Inflammatory macrophage treated with lipopolysaccharide for 4 hours (primary cell): Measurements from ENCODE around the gene PROC.
A peak's percentile ranks its signal among the peaks of the same experiment; 100 is the strongest.
"Not testable (repeated sequence)": the region's sequence is repeated elsewhere in the genome, so short reads cannot be mapped to it uniquely, and the experiment has no call there.

ENCODE experiments used
- DNase-seq: peaks from one replicate; pipeline ENCODE4 v3.0.0-alpha.2; 2020

Gene PROC

DNA sequence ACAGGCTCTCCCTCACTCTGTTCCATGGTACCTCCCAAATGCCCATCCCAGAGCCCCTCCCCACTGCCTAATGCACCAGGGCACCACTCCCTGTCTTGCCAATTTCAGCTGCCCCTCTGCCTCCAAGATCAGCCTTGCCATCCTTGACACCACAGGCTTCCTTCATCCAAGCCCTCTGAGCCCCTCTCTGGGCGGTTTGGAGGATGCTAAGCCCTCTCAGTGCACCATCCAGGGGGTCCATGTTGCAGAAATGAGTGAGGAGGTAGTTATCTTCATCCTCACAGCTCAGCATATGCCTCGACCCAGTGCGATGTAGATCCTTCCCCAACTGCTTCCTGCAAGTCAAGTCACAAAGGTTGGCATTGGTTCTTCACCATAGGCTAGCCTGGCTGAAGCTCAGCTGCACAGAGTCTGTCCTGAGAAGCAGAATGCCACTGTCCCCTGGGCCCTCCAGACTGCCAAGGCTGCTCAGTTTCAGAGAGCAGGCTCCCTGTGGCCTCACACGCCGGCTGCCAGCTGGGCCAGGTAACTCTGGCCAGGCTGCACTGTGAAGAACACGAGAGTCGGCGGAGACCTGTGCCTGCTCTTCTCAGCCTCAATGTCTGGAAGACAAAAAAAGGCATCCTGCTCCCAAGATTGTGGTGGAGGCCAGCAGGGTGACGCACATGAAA is 20.5 kb upstream of the PROC start:
- DNase-seq = no peak

DNA sequence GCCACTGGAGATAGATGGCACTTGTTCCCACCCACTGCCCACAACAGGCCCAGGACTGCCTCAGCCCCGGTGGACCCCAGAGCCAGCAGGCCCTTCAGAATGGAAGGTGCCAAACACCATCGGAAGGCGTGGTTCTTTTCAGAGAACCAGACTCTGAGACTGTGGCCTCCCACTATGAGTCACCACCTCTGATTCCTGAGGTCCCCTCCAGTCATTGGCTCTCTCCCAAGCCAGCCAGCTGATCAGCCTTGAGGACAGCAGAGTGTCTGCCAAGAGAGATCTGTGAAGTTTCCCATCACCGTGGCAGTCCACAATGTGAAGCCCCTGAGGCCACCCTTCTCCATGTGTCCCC is 20.0 kb upstream of the PROC start:
- peak; percentile 88 for DNase-seq

DNA sequence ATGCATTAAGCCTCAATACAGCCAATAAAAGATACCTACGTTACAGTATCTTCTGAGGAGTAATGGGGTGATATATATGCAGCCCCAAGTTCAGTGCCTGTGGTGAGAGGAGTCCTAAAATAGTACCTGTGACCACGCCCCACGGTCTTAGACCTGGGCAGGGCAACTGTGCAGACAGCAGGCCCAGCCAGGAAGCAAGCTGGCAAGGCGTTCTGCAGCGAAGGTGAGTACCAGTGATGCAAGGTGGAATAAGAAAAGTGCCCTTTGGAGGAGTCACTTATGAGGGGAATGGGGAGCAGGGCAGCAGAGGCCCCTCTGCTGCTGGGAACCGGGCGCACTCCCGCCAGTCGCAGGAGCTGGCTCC is 17.7 kb upstream of the PROC start:
- DNase-seq = no peak

DNA sequence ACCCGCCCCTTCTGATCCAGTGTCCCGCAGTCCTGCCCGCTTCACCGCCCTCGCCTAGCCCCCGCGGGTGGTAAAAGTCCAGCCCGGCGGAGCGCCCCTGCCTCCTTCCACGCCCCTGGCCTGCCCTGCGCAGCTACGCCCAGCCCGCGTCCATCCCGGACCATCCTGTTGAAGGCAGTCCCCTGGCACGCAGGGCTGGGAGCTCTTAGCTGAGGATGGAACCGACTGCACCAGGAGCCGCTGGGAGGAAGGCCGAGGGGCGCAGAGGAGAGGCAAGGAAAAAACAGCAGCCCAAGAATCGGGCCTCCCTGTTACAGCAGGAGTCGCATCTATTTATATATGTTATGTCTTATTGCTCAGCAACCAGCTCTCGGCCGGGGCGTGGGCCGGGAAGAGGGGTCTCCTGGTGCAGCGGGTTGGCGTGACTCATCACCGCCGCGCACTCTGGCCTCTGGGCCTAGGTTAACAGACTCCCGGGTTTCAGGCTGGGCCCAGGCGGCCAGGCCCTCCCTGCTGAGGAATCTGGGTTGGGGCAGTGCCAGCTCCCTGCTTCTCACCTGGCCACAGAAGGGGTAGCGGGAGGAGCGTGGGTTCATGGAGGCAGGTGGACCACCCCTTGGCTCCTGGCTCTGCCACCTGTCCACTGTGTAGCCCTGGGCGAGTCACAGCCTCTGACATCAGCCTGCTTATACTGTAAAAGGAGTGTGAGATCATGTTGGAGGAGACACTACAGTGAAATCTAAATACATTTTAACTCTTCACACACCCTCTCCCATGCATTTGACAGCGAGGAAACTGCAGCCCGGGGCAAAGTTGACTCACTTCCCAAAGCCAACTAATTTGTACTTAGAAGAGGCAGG is 17.1 kb upstream of the PROC start:
- no peak for DNase-seq

DNA sequence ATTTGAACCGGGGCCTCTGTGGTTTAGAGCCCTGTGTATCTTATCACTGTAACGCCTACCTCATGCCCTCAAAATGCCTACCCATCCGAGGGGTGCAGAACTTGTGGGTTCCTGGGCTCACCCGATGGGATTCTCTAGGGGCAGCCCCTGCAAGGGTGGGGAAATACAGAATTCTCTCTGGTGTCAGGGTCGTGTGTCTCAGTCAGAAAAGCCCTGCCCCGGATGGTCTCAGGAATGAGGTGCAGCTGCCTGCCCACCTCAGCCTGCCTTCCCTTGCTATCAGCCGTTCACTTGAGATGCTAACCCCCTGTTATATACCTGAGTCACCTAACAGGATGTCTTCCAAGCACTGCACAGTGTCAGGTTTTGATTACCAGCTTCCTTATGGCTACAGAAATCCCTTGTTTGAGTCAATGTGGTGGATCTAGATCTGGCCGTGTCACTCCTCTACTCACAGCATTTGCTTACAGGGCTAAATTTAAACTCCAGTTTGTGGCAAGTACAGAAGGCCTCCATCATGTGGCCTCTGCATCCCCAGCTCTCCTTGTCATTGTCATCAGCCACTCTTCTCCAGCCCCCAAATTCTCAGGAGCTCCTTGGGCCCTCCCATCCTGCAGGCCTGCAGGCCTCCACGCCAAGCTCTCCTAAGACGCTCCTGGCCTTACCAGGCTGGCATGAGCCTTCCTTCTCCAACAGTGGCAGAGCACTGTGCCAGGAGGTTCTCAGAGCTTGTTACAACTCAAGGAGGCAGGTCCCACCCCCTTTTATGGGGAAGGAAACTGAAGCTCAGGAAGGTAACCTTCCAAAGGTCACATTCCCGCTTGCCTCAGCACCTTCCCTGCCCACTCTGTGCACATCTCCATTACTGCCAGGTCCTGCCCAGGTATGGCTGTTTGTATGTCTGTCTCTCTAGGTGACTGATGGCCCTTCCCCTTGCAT is 16.2 kb upstream of the PROC start:
- DNase-seq = no peak

DNA sequence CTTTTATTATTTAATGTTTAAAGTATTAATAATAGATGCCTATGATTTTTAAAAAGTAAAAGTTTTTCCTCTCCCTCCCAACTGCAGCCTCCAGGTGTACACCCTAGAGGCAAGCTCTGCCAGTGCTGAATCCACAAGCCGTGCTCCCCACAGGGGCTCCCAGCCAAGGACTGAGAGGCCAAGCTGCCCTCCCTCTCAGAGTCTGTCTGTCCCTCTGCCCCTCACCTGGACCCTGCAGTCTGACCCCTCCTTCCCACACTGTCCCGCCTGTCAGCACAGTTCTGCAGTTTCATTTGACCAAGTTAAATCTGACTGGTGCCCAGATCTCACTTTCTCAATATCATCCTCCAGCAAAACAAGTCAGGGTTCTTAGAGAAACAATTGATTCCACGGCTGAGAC is 14.8 kb upstream of the PROC start:
- DNase-seq = no peak

DNA sequence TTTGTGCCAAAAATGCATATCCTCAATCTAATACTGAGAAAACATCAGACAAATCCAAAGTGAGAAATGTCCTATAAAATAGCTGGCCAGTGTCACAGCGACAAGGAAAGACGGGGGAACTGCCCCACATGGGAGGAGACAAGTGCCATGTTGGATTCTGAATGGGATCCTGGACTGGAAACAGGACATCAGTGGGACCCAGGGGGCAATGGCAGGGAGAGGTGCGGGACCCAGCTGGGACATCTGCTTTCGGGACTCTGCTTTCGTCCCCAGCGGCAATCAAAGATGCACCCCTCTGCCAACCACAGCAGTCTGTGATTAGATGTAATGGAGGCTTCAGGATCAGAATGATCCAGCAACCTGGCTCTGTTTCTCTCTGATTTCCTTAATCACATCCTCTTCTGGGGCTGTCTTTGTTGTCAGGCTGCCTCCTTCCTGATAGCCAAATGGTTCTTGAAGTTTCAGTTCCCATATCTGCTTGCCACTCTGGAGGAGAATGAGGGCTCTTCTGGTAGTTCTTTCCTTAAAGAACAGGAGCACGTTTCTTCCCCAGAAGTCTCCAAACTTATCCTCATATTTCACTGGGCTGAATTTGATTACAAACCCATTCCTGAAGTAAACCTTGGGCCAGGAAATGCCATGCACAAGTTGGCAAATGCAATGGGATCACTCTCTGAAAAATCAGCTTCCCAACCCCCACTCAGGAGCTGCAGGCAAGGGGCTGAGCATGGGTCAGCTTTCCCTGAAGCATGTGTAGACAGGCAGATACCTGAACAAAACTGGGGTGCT is 13.6 kb upstream of the PROC start:
- peak; percentile 81 for DNase-seq

DNA sequence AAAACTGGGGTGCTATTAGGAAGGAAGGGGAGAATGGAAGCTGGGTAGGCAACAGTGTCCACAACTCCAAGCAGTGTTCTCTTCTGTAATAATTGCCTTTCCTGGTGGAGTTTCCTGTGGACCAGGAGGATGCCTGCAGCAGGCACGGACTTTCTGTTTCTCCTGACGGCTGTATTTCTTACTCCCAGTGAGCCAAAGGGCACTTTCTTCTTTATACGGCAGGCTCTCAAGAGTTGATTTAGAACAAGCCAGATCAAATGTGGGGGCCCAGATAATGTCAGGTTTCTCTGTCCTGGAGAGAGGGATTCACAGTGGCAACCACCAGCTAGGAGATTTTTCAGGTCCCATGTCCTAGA is 13.0 kb upstream of the PROC start:
- DNase-seq = no peak

DNA sequence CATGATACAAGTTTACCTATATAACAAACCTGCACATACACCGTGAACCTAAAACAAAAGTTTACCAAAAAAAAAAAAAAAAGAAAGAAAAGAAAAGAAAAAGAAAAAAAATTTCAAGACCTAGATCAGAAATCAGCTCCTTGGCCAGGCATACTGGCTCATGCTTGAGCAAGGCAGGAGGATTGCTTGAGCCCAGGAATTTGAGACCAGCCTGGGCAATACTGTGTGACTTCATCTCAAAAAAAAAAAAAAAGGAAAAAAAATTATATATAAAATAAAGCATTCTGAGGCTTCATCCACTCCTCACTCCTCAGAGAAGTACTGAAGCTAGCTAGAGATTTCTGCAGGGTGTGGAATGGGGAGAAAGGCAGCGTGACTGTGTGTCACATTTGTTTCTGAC is 11.8 kb upstream of the PROC start:
- no peak for DNase-seq

DNA sequence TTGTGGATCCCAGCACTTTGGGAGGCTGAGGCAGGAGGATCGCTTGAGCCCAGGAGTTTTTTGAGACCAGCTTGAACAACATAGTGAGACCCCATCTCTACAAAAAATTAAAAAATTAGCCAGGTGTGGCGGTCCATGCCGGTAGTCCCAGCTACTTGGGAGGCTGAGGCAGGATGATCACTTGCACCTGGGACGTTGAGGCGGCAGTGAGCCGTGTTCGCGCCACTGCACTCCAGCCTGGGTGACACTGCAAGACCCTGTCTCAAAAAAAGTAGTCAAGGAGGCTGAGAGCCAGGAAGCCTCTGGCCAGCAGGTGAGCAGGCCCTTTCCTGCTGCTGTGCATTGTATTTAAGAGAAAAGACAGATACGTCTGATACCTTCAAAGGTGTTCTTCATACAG is 11.1 kb upstream of the PROC start:
- no peak for DNase-seq

DNA sequence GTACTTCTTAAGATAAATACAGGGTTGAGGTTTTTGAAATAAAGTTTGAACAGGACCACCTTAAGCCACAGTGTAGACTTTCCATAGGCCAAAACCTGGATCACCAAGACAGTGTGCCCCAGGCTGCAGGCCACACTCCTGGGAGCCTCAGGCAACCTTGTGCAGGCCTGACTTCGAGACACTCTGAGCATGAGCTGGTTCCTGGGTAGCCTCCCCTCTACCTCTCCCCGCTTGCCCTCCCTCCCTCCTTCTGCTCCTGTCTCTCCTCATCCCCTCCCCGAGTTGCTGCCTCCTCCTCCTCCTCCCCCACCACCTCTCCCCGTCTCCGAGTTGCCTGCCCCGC is 10.6 kb upstream of the PROC start:
- DNase-seq = no peak

DNA sequence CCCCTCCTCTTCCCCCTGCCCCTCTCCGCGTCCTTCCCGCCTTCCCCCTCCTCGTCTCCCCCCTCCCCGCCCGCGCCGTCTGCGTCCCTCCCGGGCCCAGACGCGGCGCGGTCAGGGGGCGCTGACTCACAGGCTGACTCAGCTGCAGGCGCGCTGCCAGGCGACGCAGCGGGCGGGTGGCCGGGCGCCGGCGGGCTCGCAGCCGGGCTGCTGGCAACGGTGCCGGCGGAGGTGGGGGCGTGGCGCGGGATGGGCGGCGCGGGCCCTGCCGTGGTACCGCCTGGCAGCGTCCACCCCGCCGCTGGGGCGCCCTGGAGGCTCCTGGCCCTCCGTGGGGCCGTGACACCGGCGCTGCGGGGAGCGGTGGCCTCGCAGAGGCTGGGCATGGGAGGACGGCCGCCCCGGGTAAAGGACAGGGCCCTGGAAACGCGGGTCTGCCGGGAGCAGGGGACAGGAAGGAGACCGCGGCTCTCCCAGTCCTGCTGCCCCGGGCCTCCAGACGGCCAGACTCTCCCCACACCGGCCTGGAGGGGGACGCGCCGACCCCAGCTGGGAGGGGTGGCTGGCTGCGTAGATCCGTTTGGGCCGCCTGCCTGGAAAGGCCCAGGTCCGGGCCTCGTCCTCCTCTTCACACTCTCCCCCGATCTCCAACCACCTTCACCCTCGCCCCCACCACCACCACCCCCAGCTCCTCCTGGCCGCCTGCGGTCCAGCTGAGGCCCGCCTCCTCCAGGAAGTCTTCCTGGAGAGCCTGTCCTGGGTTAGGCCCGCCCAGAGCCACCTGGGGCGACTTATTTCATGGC is 10.0 kb upstream of the PROC start:
- DNase-seq = peak; percentile 94

DNA sequence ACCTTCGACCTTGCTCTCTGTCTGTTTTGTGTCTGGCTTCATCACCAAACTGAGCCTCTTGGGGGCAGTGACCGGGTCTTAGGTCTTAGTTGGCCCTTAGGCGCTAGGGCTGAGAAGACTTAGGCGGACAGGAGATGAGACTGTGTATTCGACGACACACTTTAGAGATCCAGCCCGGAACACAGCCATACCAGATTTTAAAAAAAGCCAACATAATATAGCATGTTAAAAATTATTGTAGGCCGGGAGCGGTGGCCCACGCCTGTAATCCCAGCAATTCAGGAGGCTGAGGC is 9.5 kb upstream of the PROC start:
- DNase-seq = no peak

DNA sequence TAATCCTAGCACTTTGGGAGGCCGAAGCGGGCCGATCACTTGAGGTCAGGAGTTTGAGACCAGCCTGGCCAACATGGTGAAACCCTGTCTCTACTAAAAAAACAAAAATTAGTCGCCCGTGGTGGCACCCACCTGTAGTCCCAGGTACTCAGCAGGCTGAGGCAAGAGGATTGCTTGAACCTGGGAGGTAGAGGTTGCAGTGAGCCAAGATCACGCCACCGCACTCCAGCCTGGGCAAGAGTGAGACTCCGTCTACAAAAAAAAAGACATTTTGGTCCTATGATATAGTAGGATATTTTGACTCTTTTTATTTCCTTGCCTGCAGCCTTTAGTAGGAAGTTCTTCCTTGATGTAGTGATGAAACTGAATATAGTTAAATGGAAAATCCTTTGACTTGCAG is 8.5 kb upstream of the PROC start:
- not testable (repeated sequence) for DNase-seq

DNA sequence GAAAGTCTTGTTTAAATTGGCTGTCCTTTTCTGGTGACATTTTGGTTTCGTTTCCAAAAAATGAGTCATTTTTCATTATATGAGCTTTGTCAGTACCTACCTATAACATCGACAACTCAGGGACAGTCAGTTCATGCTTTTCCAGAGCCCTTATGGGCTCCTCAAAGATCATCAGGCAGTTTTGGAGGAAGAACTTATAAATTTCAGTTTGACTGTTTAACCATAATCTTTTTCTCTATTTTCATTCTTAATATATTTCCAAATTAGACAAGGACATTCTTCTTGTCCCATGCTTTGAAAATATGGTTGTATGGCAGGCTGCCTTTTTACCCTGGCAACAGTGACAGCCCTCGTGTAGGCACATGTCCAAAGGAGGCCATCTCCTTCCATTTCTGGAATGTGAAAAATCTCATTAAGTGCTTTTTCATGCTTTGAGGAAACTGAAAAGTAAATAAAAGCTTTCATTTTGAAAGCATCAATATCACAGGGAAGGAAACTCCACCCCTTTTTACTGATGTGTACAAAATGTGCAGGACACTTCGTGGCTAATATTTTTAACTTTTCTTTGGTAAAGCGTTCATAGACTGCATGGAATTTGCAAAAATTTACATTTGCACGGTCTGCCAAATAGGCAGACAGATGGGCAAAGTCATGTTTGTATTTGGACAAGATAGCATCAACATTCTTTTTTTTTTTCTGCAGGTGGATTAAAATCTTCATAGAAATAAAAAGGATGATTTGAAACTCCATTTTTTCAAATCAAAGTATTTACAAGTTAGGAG is 7.2 kb upstream of the PROC start:
- peak; percentile 74 for DNase-seq

DNA sequence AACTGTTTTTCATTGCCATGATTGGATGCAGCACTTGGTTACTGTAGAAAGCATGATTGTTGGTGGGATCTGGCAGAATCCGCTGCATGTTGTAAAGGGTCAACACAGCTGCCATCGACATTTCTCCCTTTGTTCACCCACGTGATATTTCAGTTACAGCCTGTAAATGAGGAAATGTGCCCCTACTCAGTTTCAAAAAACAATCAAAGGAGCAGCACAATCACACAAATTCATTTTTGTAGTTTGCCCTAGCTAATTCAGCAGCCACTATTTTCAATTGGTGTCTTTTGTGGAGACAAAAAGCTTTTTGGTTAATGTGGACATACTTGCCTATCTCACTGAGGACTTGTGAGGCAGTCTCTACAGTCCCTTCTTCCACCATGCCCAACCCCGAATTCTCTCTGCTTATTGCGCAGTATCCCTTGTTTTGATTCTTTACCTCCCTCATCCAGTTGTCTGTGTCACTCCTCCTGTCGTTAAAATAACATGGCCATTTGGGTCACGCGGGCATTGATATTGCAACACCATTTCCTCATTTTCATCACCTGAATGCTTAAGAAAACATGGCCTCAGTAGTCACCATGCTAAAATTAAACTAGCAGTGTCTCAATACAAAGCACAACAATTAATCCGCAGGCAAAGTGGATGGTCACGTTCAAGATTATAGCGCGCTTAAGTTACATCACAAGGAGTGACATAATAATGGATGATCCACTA is 6.4 kb upstream of the PROC start:
- DNase-seq = peak; percentile 88

DNA sequence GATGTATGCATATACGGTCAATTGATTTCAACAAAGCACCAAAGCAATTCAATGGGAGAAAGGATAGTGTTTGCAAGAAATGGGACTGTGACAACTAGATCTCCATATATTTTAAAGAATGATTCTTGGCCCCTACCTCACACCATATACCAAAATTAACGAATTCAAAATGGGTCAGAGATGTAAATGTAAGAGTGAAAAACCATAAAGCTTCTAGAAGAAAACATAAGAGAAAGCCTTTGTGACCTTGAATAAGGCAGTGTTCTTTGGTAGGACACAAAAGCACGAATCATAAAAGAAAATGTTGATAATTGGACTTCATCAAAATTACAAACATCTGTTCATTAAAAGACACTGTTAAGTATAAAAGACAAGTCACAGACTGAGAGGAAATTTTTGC is 5.0 kb upstream of the PROC start:
- DNase-seq = no peak

DNA sequence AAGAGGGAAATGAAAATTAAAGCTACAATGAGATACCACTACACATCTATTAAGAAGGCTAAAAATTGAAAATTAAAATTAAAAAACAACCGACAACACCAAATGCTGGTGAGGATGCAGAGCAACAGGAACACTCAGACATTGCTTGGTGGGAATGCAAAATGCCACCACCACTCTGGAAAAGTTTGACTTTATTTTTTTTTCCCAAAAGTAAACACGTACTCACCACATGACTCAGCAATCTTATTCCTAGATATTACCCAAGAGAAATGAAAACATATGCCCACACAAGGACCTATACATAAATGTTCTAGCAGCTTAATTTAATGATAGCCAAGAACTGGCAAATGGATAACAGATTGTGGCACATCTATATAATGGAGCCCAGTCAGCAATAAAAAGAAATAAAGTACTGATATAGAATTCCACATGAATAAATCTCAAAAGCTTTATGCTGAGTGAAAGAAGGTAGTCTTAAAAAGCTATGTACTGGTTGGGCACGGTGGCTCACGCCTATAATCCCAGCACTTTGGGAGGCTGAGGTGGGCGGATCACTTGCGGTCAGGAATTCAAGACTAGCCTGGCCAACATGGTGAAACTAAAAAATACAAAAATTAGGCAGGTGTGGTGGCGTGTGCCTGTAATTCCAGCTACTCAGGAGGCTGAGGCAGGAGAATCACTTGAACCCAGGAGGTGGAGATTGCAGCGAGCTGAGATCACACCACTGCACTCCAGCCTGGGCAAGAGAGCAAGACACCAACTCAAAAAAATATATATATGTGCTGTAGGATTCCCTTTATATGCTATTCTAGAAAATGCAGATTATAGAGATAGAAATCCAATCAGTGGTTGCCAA is 4.2 kb upstream of the PROC start:
- DNase-seq = peak; percentile 22

DNA sequence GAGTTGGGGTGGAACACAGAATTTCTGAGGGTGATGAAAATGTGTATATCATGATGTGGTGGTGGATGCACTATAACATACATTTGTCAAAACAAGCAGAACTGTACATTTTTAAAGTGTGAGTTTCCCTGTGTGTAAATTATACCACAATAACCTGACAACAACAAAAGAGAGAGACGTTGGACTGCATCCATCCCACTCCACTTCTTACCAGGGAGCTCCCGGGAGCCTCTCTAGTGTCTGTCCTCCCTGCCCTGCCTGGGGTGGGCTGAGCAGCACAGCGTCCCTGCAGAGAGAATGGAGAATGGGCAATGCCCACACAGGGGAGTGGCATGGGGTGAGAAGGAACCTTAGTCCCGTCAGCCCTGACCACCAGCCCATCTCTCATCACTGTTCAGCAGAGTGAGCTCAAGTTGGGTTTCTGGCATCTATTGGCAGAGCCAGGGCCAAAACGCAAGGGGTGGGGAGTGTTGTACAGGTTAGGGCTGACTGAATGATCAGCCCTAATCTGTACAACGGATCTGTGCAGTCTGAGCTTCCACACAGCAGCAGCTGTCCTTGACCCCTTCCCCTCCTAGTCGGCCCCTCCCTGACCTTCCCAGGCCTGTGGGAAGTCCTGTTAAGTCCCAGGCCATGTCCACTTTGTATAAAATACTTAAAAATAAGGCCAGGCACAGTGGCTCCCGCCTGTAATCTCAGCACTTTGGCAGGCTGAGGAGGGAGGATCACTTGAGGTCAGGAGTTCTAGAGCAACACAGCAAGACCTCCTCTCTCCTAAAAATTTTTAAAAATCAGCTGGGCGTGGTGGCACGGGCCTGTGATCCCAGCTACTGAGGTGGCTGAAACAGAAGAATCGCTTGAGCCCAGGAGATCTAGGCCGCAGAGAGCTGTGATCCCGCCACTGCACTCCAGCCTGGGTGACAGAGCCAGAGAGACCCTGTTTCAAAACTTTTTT is 3.3 kb upstream of the PROC start:
- DNase-seq = no peak
